ENCODE results near the gene ITCH.

Gene ITCH

DNA sequence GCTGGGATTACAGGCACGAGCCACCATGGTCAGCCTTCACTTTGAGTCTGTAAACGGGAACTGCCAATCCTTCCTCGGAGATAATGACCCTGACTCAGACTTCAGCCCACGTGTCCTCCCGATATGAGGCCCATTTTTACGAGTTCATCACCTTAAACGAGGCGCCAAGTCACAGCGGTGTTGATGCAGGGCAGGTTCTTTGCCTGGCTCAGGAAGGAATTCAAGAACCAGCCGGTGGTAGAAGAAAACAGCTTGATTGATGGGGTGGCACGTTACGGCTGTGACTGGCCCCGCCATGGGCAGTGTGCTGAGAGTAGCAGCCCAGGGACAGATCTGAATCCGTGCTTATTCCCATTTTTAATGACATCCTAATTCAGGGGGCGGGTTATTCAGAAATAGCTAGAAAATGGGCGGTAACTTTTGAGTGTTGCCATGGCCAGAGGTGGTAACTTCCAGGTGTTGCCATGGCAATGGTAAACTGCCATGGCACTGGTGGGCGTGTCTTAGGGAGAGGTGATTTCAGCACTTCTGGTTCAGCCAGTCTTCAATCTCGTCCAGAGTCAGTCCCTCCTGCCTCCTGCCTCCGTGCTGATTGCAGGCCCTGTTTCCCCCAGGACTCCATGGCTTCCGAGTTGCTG, 186.3 kb downstream of the ITCH start (continued):
- TF ChIP-seq, protein P1, sequence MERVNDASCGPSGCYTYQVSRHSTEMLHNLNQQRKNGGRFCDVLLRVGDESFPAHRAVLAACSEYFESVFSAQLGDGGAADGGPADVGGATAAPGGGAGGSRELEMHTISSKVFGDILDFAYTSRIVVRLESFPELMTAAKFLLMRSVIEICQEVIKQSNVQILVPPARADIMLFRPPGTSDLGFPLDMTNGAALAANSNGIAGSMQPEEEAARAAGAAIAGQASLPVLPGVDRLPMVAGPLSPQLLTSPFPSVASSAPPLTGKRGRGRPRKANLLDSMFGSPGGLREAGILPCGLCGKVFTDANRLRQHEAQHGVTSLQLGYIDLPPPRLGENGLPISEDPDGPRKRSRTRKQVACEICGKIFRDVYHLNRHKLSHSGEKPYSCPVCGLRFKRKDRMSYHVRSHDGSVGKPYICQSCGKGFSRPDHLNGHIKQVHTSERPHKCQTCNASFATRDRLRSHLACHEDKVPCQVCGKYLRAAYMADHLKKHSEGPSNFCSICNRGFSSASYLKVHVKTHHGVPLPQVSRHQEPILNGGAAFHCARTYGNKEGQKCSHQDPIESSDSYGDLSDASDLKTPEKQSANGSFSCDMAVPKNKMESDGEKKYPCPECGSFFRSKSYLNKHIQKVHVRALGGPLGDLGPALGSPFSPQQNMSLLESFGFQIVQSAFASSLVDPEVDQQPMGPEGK (tag by site-specific recombination; IDR thresholded peaks at IDR 0.05) = no peak
- TF ChIP-seq PRDM6 (tag by site-specific recombination; IDR thresholded peaks at IDR 0.05) (no peak), ELK4 (IDR thresholded peaks at IDR 0.05; ENCODE audit: borderline replicate concordance, low read depth, low read length) (no peak), ATF2 (tag by site-specific recombination; IDR thresholded peaks at IDR 0.05; ENCODE audit: low read depth) (no peak), ZNF354C (tag by site-specific recombination; IDR thresholded peaks at IDR 0.05; ENCODE audit: borderline replicate concordance, low read depth) (no peak), GLIS1 (tag by site-specific recombination; IDR thresholded peaks at IDR 0.05) (peak; percentile 47), ZNF658 (tag by site-specific recombination; IDR thresholded peaks at IDR 0.05) (no peak), ZNF747 (tag by site-specific recombination; IDR thresholded peaks at IDR 0.05) (no peak), ZFHX2 (tag by site-specific recombination; conservative IDR thresholded peaks at IDR 0.05) (peak; percentile 59), ZNF140 (tag by site-specific recombination; IDR thresholded peaks at IDR 0.05) (no peak), ZNF501 (tag by site-specific recombination; IDR thresholded peaks at IDR 0.05) (no peak), ZBTB20 (tag by site-specific recombination; IDR thresholded peaks at IDR 0.05) (no peak), ZNF10 (tag by site-specific recombination; IDR thresholded peaks at IDR 0.05) (no peak), ZNF157 (tag by site-specific recombination; IDR thresholded peaks at IDR 0.05) (no peak), HOXC10 (CRISPR knock-in tag; IDR thresholded peaks at IDR 0.05) (no peak), SETDB1 (IDR thresholded peaks at IDR 0.05; ENCODE audit: insufficient read length, low read length) (no peak), AEBP2 (tag by site-specific recombination; IDR thresholded peaks at IDR 0.05; ENCODE audit: borderline replicate concordance) (no peak), ZIC2 (tag by site-specific recombination; IDR thresholded peaks at IDR 0.05) (peak; percentile 95), ZFP37 (tag by site-specific recombination; IDR thresholded peaks at IDR 0.05) (no peak), ZNF785 (tag by site-specific recombination; IDR thresholded peaks at IDR 0.05) (no peak), ZSCAN5A (tag by site-specific recombination; IDR thresholded peaks at IDR 0.05) (no peak), ZNF514 (tag by site-specific recombination; IDR thresholded peaks at IDR 0.05) (no peak), ZNF169 (tag by site-specific recombination; IDR thresholded peaks at IDR 0.05) (no peak), ZNF580 (tag by site-specific recombination; IDR thresholded peaks at IDR 0.05) (no peak)
- TF ChIP-seq, protein P2, sequence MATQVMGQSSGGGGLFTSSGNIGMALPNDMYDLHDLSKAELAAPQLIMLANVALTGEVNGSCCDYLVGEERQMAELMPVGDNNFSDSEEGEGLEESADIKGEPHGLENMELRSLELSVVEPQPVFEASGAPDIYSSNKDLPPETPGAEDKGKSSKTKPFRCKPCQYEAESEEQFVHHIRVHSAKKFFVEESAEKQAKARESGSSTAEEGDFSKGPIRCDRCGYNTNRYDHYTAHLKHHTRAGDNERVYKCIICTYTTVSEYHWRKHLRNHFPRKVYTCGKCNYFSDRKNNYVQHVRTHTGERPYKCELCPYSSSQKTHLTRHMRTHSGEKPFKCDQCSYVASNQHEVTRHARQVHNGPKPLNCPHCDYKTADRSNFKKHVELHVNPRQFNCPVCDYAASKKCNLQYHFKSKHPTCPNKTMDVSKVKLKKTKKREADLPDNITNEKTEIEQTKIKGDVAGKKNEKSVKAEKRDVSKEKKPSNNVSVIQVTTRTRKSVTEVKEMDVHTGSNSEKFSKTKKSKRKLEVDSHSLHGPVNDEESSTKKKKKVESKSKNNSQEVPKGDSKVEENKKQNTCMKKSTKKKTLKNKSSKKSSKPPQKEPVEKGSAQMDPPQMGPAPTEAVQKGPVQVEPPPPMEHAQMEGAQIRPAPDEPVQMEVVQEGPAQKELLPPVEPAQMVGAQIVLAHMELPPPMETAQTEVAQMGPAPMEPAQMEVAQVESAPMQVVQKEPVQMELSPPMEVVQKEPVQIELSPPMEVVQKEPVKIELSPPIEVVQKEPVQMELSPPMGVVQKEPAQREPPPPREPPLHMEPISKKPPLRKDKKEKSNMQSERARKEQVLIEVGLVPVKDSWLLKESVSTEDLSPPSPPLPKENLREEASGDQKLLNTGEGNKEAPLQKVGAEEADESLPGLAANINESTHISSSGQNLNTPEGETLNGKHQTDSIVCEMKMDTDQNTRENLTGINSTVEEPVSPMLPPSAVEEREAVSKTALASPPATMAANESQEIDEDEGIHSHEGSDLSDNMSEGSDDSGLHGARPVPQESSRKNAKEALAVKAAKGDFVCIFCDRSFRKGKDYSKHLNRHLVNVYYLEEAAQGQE (tag by site-specific recombination; IDR thresholded peaks at IDR 0.05) = no peak
